ENCODE data around the gene WDR76.
"Not testable (repeated sequence)": the region's sequence is repeated elsewhere in the genome, so short reads cannot be mapped to it uniquely, and the experiment has no call there.

The WDR76 gene

GRCh38 chr15:43826508-43827341 is at the start of gene WDR76:
Gene WDR76 (plus strand): TSS chr15:43827002. CDS start chr15:43827033, 31 bp downstream.
- peak; percentile 88 for DNase-seq

GRCh38 chr15:43777267-43777914 is 49.4 kb upstream of the WDR76 start:
- DNase-seq, result peak; percentile 87

DNA sequence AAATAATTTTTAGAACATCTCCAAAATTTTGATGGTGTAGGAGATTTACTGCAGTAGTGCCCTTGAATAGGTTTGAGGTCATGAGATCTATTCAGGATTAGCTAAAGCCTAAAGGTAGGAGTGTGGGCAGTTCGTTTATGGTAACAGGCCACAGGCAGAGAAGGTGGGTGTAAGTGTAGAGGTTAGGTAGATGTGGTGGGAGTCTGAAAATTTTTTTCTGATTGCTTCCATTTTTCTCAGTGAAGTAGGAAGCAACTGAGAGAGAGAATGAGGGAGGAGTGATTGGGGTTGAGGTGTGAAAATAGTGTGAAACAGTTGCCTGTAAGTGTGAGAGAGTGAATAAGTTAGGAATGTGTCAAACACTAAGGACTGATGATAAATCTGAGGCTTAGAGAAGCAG is 47.8 kb upstream of the WDR76 start:
- no peak for DNase-seq

DNA sequence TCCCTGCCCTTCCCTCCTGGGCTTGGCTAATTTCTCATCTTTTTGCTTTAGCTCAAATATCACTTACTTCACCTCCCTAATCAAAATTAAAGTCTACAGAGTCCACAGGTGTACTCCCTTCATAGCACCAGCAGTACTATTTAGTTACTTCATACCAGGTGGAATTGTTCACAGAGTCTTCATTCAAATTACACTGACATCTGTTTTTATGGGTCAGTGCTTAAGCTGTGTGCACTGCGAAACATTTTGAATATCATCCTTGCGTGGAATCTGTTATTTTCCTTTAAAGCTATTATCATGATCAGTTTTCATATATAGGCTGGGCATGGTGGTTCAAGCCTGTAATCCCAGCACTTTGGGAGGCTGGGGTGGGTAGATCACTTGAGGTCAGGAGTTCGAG is 37.4 kb upstream of the WDR76 start:
- DNase-seq, result no peak

DNA sequence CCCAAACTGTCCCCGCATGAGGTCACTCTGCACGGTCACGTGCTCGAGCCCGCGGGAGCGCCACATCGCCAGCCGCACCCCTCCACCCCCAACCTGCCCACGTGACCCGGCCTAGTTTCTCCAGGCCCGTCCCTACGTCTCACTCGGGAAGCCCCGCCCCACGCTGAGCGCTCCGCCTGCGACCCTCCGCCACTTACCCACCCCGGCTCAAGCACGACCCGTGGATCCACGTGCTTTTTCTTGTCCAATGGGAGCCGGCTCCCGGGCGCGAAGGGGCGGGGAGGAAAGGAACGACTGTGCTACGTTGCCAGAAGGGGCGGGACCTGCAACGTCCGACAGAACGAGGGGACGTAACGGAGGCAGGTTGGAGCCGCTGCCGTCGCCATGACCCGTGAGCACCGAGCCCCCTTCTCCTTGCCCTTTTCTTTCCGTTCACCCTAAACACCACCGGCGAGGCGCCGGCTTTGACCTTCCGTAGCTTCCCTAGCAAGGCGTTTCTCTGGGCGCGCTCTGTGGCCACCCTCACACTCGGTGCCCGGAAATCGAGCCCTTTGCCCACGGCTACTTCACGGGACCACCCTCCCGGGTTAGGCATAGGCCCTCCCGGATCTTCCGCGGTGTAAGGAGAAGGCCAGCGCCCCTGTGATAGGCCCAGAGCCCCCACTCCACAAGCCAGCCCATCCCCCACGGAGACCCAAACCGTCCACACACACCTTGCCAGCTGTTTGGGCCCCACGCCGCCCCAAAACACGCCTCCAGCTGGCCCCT is 34.6 kb upstream of the WDR76 start, which contains the start of gene SERF2:
Gene SERF2, plus strand, starts transcription at position 328 of the 768 bp plus-strand sequence. Its CDS starts 57 bp downstream, at position 385.
- DNase-seq, result peak; percentile 100

GRCh38 chr15:43792761-43793476 is 33.9 kb upstream of the WDR76 start:
- peak; percentile 47 for DNase-seq

DNA sequence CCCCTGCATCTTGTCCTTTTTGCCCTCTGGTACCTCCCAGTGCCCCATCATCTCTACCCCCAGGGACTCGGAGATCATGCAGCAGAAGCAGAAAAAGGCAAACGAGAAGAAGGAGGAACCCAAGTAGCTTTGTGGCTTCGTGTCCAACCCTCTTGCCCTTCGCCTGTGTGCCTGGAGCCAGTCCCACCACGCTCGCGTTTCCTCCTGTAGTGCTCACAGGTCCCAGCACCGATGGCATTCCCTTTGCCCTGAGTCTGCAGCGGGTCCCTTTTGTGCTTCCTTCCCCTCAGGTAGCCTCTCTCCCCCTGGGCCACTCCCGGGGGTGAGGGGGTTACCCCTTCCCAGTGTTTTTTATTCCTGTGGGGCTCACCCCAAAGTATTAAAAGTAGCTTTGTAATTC is 33.2 kb upstream of the WDR76 start:
- DNase-seq, result no peak

DNA sequence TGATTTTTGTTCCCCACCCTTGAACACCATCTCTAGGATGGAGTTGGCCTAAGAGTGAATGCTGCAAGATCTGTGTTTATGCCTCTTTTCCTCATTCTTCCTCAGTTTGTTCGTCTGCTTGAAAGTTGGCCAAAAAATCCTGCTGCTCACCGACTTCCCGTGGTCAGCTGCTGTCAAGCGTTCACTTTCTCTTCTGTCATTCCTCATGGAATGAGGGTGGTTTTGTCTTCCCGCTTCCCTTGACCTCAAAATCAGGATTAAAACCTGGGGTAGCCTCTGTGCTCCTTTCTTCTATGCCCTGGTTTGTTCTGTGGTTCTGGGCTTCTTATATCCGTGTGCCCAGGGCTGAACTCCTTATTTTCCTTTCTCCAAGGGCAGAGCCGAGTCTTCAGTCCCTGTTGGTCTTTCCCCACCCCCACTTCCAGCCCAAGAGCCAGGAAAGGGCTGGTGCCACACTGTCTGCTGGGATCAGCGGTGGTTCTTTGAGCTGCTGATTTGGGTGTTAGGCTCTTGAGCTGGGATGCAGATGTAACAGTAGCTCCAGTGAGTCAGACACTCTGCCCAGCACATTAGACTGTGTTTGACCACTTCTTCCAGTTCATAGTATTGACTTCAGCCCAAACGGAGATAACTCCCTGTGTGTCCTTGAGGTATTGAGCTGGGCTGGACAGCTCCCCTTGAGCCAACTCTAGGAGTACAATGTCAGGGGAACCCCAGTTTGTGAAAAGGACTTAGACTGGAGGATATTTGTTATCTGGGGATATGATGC is 32.3 kb upstream of the WDR76 start:
- DNase-seq, result no peak

DNA sequence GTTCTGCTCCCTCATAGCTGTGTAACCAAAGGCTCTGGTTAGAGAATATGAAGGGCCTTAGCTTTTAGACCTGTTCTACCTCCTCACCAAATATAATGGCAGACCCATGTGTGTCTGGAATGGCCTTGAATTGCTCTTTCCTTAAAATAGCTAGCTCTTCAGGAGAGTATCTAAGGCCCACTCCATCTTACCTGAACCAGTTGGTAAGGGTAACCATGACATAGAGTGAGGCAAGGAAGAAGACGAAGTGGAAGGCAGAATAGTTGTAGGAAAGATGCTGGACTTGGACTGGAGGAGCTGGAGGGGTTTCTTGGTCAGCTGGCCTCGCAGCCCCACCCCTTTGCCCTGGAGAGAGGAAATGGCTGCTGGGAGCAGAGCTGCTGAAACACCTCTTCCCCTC is 31.6 kb upstream of the WDR76 start:
- DNase-seq, result no peak

- DNase-seq, result no peak
Observed at GRCh38 chr15:43795997-43796396, 30.8 kb upstream of the WDR76 start.

DNA sequence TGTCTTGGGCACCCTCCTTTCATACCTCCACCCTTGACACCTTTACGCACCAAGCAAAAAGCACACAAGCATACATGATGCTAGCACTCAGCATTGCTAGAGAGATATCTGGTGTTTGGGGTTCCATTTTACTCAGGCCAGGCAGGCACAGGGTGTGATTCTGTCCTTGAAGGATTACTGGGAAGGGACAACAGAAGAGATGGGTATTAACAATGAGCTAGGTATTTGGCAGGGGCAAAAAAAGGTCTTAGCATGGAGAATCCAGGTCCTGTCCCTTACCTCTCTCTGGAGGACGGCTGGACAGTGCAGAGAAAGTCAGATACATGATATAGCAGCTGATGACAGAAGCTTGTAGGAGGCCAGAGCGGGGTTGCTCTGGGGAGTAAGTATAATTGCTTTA is 30.2 kb upstream of the WDR76 start:
- no peak for DNase-seq

DNA sequence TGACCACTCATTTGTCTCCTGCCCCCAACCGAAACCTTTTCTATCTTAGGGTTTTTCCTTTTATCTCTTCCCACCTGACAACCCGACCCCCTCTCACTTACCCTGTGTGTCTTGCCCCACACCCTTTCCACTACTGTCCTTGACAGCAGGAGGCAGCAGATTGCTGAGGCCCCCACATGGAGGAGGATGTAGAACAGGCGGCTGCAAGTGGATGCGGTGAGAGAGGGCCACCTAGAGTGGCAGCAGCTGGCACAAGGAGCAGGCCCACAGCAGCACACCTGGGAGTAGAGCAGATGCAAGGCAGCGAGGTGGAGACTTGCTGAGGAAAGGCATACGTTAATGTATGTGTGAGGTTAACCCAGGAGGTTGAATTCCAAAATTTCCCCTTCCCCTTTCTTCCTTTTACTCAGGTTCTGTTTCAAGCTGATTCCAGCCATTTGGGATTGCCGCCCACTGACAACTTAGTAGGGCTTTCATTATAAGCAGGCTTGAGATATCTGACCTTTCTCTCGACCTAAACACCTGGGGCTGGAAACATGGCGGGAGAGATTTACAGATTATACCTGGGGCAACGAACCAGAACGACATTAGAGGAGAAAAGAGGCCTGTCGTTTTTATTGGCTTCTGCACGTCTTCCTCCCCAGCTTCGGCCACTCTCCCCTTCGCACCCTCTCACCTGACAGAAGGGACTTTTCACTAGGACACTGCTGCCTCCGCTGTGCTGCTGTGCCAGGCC is 27.4 kb upstream of the WDR76 start:
- no peak for DNase-seq

DNA sequence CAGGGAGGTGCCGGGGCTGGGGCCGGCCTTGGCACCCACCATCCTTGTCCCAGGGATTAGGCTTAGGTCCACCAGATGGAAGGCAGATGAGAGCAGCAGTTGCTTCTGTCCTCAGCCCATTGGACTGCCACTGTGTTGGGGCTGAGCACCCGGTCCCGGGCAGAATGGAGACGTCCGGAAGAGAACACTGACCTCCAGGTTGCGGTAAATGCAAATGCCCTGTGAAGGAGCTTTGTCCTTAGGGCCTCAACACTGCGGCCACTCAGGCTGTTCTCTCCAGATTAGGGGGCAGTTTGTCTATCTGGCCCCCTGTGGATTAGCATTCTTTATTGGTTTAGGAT is 26.9 kb upstream of the WDR76 start, which contains the start of gene SERINC4:
Gene SERINC4, minus strand, starts transcription at position 276 of the 341 bp plus-strand sequence. Its CDS starts 234 bp downstream, at position 42.
- no peak for DNase-seq

DNA sequence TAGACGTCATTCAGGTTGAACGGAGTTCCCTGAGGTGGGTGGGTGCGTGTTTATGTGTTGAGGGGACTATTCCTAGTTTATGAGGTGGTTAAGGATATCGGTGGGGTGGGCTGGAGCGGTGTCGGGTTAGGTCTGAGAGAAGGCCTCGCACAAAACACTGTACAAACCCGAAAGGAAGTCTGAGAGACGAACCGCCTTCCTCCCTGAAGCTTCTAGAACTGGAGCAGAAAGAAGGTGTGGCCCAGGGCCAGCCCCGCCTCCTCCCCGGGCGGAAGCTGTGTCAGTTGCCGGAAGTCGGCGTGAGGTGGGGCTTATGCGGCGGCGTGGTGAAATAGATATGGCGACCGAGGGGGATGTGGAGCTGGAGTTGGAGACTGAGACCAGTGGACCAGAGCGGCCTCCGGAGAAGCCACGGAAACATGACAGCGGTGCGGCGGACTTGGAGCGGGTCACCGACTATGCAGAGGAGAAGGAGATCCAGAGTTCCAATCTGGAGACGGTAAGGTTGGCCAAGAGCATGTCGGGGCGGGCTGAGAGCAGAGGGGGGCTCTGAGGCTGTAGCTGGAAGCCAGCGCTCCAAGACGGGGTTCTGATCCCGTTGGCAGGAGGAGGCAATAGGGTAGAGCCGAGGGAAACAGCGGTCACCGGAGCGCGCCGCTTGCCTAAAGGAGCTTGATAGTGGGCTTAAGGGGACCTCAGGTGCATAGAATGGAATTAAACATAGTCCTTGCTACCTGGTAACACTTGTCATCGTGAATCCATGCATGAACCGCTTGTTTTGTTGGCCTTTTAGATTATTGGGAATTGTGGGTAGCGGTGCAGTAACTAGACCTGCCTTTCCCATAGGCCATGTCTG is 26.3 kb upstream of the WDR76 start, which contains the start of gene HYPK:
Gene HYPK, plus strand, starts transcription at position 314 of the 856 bp plus-strand sequence. Its CDS starts 24 bp downstream, at position 338.
- peak; percentile 96 for DNase-seq

- not testable (repeated sequence) for DNase-seq
Observed at GRCh38 chr15:43802676-43803075, 24.1 kb upstream of the WDR76 start.

DNA sequence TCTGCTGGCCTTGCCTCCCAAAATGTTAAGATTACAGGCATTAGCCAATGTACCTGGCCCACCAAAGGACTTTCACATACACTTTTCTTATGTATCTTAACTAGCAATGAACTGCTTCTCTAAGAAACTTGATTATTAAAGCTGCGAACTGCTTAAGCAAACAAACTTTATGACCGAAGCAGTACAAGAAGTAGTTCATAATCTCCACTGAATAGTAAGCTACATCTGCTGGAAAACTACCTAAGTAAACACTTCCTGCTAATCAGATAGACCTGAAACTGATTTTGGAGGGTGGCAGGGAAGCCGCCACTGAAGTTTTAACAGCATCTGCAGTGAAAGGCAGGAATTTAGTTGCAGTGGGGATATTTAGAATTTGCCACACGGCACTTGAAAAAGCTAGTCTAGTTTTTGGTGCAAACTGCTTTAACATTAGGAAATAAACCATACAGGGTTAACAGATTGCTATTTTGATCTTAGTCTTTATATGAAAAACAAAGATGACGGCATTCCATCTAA is 18.3 kb upstream of the WDR76 start:
- DNase-seq, result no peak

- no peak for DNase-seq
Observed at GRCh38 chr15:43808960-43809678, 17.7 kb upstream of the WDR76 start.

- DNase-seq, result not testable (repeated sequence)
Observed at GRCh38 chr15:43815064-43815463, 11.7 kb upstream of the WDR76 start.

DNA sequence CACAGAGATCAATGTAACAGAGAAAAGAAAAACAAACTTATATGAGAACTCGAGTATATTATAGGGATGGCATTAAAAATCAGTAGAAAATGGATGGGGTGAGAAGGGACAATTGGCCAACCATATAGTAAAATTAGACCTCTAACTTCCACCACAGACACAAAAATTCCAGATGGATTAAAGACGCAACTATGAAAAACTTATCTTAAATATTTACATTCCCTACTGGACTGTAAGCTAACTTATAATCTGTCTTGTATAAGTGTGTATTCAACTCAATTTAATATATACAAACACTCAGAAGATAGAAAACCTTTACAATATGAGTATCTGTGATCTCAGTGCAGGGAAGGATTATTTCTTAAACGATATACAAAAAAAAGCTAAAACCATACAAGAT is 5.3 kb upstream of the WDR76 start:
- no peak for DNase-seq

Data from femur (tissue), 1 donor.